Stimulated activated CD8-positive, alpha-beta memory T cell treated with anti-CD3 and anti-CD28 coated beads, Interleukin-4, amount 100 ng/mL, for 48 hours (primary cell): ENCODE measurements around the gene NOP9.

Experiments used
- DNase-seq: peaks from one replicate; pipeline ENCODE4 v3.0.0-alpha.2; 2020

Gene NOP9

GRCh38 chr14:24263848-24264247 is 35.8 kb upstream of the NOP9 start:
- no peak for DNase-seq

DNA sequence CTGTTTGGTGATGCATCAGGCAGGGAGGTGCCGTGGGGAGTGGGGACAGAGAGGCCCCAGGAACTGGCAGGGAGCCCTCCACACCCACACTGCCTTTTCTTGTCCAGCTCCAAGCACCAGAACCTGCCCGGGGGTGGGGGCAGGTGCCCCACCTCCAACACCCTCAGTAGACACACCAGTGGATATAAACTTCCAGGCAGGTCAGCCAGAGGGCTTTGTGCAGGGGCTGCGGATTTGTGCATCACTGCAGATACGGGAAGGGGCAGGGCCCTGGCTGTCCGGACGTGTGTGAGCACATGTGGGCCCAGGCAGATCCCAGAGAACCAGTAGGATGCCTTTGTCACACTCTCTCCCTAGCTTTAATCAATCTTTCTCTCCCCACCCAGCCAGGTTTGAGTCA is 35.4 kb upstream of the NOP9 start:
- no peak for DNase-seq

DNA sequence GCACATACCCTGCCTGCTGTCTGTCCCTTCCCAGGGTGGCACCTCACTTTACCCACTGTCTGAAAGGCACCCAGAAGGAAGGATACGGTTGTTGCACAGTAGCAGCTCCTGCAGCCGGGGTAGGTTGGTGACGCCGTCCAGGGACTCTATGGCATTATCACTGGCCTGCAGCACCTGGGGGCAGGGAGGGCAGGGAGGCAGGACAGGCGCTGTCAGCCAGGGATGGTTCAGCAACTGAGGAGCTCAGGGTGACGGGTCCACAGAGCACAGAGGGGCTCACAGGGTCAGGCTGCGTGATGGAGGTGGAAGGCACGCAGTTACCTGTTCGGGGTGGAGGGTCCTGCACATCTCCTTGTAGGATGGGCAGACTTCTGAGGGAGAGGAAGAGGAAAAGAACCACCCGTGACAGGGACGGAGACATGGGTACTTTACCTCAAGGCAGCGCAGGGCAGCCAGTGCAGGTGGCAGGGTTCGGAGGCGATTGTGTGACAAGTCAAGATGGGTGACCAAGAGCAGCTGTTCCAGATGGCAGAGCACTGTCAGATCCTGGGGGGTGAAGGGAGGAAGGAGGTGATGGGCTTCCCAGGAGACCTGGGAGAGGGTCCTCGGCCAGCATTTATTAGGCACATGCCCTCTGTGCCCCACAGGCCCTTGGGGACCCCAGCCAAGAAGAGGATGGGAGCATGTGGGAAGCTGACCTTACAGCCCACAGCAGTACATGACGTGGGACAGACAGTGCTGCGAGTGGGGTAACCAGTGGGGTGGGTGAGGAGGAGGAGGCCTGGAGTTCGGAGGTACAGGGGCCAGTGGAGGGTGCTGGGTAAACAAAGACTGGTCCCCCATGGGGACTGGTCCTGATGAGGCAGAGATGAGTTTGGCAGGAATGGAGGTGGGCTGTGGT is 33.1 kb upstream of the NOP9 start:
- DNase-seq: no peak

- no peak for DNase-seq
Measured at GRCh38 chr14:24267516-24267915, 32.1 kb upstream of the NOP9 start.

- DNase-seq: no peak
Measured at GRCh38 chr14:24268225-24268624, 31.4 kb upstream of the NOP9 start.

DNA sequence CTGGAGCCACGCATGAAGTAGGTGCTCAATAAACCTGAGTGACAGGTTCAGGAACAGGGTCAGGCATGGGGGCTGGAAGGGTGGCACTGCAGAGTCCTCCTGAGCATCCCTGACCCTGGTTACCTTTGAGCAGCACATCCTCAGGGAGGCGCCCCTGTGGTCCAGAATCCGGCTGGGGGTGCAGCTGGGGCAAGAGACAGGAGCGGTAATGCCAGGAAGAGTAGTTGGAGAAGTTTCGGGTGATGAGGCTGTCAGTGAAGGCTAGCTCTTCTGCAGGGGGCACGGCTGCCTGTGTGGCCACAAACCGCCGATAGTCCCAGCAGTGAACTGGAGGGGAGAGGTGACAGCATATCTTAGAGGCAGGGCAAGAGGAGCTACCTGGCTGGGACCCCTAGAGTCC is 30.3 kb upstream of the NOP9 start:
- no peak for DNase-seq

DNA sequence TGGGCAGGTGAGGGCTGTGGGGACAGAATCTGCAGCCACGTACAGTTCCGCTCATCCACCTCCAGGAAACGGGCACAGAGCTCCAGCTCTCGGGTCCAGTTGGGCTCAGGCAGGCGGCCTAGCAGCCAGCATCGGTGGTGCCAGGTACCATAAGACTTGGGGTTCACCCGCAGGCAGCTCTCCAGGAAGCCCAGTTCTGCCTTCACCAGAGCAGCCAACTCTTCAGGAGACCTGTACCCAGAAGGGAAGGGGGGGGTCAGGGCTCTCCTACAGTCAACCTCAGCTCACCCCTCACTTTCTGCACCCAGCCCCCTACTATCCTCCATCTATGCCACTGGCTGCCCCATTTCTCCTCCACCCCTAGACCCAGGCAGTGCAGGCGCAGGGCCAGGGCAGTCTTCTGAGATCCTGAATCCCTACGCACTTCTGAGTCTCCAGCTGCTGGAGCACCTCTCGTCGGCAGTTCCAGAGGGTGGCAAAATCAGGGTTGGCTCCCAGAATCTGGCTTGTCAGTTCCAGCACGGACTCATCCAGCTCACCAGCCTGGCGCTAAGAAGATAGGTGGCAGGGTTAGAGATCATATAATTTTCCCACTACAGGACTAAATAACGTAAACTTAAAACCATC is 29.6 kb upstream of the NOP9 start:
- DNase-seq: no peak

DNA sequence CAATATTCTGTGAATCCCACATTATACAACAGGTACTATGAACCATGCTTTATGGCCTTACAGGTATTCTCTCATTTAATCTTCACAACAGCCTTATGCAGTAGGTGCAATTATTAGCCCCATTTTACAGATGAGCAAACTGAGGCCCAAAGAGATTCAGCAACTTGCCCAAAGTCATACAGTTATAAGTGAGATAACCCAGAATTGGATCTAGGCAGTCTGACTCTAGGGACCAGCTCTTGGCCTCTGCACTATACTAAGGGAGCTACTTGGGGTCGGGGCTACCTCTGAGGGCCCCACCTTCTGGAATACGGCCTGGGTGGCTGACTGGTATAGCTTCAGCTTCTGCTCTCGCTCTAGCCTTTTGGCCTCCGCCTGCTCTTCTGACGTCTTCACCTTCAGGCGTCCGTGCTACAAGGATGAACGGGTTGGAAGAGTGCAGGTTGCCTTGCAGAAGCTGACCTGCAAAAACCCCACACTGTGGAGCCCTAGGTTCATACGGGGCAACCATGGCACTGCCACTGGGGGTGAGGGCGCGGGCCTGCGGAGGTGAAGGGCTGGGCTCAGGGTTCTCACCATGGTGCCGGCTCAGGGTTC is 29.0 kb upstream of the NOP9 start:
- no peak for DNase-seq

DNA sequence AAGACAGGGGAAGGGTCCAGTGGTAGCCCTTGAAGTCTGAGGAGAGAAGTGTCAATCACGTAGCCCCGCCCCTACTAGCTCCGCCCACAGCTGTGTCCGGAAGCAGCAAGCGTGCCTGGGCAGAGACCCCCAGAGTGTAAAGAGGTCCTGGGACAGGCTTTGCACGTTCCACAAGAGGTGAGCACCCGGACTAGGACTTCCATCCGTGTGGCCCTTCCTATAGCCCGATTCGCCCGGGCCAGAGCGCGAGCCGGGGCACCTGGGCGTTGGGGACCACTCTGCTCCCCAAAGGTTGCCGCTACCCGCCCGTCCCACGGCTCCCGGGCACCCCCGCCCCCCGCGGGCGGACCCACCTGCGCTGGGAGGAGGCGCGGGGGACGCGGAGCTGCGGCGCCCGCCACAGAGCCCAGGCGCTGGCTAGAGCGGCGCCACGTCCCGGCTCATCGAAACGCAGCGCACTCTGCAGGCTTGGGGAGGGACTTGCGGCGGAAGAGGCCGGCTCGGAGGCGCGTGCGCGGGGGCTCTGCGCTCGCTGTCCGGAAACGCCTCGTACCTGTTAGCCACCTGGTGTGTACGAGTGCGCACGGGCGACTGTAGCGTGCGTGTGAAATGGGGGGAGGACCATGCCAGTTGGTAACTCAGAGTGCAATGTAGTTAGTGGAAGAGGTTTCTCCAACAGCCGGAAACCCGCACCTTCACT is 28.4 kb upstream of the NOP9 start, which contains the start of gene RABGGTA:
Gene RABGGTA, minus strand, starts transcription at position 464 of the 700 bp plus-strand sequence. CDS start 482 bp downstream, outside the sequence.
- peak; percentile 90 for DNase-seq

DNA sequence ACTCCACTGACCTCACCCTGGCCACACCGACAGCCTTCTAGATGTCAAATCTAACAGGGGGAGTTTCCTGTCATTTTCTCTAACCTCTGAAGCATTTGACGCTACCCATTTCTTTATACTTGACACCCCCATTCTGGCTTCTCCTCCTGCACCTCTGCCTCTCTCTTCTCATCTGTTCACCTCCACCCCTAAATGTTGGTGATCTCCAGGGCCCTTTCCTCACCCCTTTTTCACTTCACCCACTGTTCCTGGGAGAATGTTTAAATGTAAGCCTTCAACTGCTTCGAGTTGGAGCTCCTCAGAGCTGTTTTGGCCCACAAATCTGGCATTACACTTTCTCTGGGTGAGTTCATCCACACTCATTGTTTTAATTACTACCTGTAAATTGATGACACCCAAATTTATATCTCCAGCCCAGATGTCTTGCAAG is 27.8 kb upstream of the NOP9 start:
- no peak for DNase-seq

DNA sequence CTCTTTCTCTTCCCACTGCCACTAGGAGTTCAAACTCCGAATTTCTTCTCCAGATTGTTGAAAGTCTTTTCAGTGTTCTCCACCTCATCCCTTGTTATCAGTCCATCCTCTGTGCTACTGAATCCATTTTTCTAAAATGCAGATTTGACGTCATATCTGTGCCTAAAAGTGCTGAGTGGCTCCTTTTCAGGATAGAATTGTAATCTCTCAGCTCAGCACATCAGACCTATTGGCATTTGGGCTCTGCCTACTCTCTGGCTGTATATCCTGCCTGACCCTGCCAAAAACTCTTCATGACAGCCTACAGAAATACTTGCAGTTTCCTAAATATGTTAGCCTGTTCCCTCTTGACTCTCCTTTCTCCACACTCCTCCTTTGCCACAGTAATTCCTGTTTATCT is 27.2 kb upstream of the NOP9 start:
- no peak for DNase-seq

- no peak for DNase-seq
Measured at GRCh38 chr14:24273422-24273998, 26.1 kb upstream of the NOP9 start.

GRCh38 chr14:24274101-24274543 is 25.5 kb upstream of the NOP9 start:
- DNase-seq: peak; percentile 63

DNA sequence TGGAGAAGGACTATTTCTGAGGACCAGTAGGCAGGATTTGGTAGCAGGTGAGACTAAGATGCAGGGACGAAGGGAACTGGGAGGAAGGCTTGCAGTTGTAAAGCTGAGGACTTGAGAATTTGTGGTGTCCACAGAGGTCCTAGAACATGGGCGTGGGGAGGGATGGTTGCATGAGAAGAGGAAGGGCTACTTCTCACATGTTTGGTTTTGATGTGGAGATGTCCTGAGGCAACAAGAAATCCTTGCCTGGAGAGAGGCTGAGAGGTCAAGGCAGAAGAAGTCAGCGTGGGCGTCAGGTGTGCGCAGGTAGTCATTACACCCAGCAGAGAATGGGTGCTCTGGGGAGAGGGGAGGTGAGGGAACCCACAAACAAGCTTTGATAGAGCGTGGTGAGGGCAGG is 22.6 kb upstream of the NOP9 start:
- DNase-seq: no peak

DNA sequence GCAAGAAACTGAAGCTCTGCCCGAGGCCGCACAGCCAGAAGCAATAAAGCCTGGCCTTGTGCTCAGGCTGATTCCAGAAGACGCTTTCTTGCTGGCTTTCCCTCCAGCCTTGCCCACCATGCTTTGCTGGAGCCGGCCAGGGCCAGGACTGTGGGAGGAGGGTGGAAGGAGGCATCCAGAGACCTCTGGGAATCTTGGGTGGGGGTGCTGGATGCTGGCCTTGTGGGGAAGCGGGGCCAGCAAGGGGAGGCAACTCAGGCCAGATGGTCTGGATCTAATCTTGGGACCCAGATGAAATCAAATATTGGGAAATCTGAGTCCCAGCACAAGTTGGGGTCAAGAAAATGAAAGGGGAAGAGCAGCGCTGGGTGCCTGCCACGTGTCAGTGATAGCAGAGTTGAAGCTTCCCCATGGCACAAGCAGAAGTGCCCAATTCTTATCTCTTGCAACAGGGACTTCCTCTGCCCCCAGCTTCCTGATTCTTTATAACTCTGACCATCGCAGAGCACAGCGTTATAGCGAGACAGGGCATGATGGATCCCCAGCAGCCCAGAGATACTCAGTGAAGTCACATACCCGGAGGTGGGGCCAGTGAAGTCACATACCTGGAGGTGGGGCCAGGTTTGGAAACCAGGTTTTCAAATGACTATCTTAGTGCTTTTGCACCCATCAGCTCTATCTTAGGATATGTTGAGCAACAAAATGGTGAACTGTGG is 21.9 kb upstream of the NOP9 start:
- DNase-seq: peak; percentile 51

DNA sequence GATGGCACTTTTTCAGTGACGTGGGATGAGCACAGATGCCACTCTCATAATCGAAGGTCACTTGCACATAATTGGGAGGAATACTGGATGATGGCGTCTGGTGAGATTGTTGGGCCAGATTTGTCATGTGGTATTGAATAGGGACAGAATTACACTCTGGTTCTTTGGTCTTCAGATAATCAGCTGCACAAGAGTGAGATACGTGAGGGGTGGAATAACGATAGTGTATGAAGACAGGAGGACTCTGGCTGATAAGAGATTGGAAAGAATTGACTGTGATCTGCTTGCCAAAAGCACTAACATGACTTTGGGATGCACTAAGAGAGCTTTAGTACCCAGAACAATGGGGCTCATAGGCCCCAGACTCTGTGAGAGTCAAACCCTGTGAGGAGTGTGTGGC is 21.2 kb upstream of the NOP9 start:
- DNase-seq: no peak

DNA sequence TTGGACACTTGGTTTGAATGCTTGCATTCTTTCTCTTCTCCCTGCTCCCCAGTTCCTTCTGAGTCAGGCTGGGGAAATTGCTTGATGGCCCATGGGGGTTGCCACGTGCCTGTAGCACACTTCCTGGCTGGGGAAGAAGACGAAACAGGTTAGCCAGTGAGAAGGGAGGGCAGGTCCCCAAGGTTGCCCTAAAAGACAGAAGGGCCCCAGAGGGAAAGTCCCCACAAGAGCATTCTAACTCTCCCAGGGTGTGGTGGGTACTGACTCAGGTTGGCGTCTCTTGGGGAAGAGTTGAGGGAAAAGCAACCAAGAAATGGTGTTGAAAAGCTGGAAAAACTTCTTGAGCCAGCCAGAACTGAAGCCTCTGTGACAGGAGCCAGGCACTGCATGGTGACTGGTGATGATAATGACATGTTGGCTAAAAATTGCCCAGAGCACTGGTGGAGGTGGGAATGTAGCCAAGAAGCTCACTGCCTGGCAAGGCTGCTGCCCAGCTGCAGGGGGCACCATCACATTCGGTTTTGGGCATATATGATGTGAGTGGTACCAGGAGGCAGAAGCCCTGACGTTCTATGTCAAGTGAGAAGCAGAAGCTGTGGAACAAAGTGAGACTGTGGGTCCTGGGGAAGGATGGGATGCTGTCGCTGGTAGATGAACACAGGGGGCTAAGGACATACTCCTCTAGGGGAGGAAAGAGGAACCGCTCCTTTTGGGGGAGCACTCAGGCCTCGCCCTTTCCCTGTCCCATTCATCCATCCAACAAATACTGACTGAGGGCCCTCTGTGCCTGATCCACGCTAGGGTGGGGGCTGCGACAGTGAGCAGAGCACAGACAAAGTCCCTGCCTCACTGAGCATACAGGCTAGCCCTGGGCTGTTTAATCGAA is 20.1 kb upstream of the NOP9 start:
- DNase-seq: peak; percentile 63

DNA sequence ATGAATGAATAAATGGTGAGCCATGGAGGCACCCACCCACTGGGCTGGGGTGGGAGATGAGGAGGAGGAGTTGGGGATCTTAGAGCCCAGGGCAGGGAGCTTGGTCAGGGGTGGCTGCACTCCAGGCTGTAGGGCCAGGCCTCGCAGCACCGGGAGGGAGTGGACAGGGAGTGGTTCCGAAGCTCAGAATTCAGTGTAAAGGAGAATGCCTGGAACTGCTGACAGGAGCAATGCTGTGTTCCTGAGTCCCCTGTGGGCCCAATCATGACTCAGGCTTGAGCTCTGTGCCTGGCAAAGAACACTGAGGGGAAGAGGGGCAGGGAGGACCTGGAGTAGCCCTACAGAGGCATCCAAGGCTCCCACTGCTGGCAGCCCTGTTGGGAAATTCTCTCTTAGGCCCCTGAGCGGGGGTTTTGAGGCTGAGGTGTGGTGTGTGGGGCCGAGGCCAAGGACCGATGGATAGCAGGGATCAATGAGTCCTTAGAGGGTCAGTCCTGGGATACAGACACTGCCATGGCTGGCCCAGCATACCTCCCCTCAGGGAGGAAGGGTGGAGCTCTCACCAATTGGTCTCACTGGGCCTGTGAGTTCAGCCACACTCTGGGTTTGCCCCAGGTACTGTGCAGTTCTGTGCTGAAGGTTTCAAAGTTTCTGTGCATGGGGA is 18.7 kb upstream of the NOP9 start:
- DNase-seq: no peak

DNA sequence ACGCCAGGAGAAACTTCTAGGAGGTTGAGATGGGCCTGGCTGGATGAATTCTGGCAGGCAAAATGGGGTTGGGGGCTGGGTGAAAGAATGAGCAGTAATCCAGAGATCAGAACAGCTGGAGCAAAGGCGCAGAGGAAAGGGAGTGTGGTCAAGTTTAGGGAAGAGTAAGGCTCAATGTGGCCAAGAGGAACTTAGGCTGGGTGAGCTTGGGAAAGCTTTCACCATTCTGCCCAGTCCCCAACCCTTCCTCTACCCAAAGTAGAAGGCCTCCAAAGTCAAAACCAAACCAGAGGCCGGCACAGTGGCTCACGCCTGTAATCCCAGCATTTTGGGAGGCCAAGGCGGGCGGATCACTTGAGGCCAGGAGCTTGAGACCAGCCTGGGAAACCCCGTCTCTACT is 18.0 kb upstream of the NOP9 start:
- no peak for DNase-seq

- no peak for DNase-seq
Measured at GRCh38 chr14:24282736-24283135, 16.9 kb upstream of the NOP9 start.
